A549 (cell line): ENCODE results near the gene MYLK4. TPM values are rescaled to one million over a fixed set of nuclear protein-coding genes. Genes with fewer than 3 reads are reported as not detected.

Source experiments
- ATAC-seq, 2 experiments: fragments of 200-7000 bp in 1 of 2; fragments of >200 bp in 1 of 2; cut with Nextera tagmentation in 1 of 2; cut with Tn5 transposase in 1 of 2; 3 replicates each; pipeline versions ENCODE4 v1.8.0 to v1.9.1; 2018 to 2020; ENCODE audit warnings: mild to moderate bottlenecking in 1 of 2, moderate library complexity in 1 of 2
- CTCF ChIA-PET: fragments of 300-600 bp; sonication (Branson Sonifier 250); formaldehyde crosslinking; extraction: SDS; loops from one replicate; lab custom pipeline; 2021; ENCODE audit warnings: antibody characterized with exemption, inconsistent platforms; lab: Yijun Ruan, JAX
- POLR2A ChIA-PET: fragments of 350-600 bp; formaldehyde crosslinking; extraction: SDS; loops from one replicate; lab custom pipeline; 2021; ENCODE audit warnings: antibody characterized with exemption, inconsistent platforms; lab: Yijun Ruan, JAX
- DNase-seq, 2 experiments: peaks; one replicate each; pipeline versions ENCODE4 v3.0.0 to v3.0.0-alpha.2; 2011 to 2016; ENCODE audit warnings: low read depth in 1 of 2, low spot score in 1 of 2
- FAIRE-seq: peaks from 2 replicates; lab custom pipeline; 2011; peaks lifted over from hg19 to GRCh38; lab: Jason Lieb, UNC
- H3K27ac ChIP-seq, 2 experiments: fragments of >200 bp; sonication (Bioruptor Twin); formaldehyde crosslinking; 3 replicates each; pipeline ENCODE4 v1.5.1; 2016 to 2017
- H3K4me1 ChIP-seq: fragments of >200 bp; sonication (Bioruptor Twin); formaldehyde crosslinking; 3 replicates; pipeline ENCODE4 v1.6.1; 2016
- H3K4me2 ChIP-seq: fragments of >200 bp; sonication (Bioruptor Twin); formaldehyde crosslinking; 3 replicates; pipeline ENCODE4 v1.6.1; 2016
- H3K4me3 ChIP-seq: fragments of >200 bp; sonication (Bioruptor Twin); formaldehyde crosslinking; 3 replicates; pipeline ENCODE4 v1.5.1; 2016
- H3K9me3 ChIP-seq: fragments of >200 bp; sonication (Bioruptor Twin); formaldehyde crosslinking; 3 replicates; pipeline ENCODE4 v1.6.1; 2016
- ATOH8 ChIP-seq: fragments of 250-450 bp; sonication (Bioruptor Pico); IDR thresholded peaks from 2 replicates; pipeline ENCODE4 v1.5.0; 2020; ENCODE audit warnings: low read depth, mild to moderate bottlenecking, moderate library complexity
- CBX2 ChIP-seq: fragments of 200-600 bp; sonication (generic); IDR thresholded peaks from 2 replicates; pipeline ENCODE4 v1.6.1; 2016; ENCODE audit warnings: low read depth, mild to moderate bottlenecking, borderline replicate concordance
- CBX8 ChIP-seq: fragments of 200-600 bp; sonication (generic); IDR thresholded peaks from 2 replicates; pipeline ENCODE4 v1.6.1; 2016
- CHD4 ChIP-seq: fragments of 200-600 bp; sonication (generic); IDR thresholded peaks from 2 replicates; pipeline ENCODE4 v1.6.1; 2016; ENCODE audit warnings: antibody characterized with exemption, mild to moderate bottlenecking, borderline replicate concordance
- E2F6 ChIP-seq: IDR thresholded peaks from 2 replicates; pipeline ENCODE4 v1.6.1; 2012; ENCODE audit warnings: low read depth, borderline replicate concordance
- EHF ChIP-seq: fragments of 250-450 bp; sonication (Bioruptor Pico); IDR thresholded peaks from 2 replicates; pipeline ENCODE4 v1.5.0; 2020; ENCODE audit warnings: mild to moderate bottlenecking
- EP300 ChIP-seq, 2 experiments: fragments of >200 bp; sonication (Bioruptor Twin); formaldehyde crosslinking; IDR thresholded peaks; 2 replicates in 1 of 2; 3 replicates in 1 of 2; pipeline ENCODE4 v1.6.1; 2016 to 2017
- FOSB ChIP-seq: fragments of 250-450 bp; sonication (Bioruptor Pico); IDR thresholded peaks from 2 replicates; pipeline ENCODE4 v1.5.0; 2020; ENCODE audit warnings: mild to moderate bottlenecking, moderate library complexity
- FOSL2 ChIP-seq, 2 experiments: fragments of 450-650 bp in 1 of 2; fragments of >200 bp in 1 of 2; sonication (Bioruptor Twin) in 1 of 2; formaldehyde crosslinking; IDR thresholded peaks; 2 replicates each; pipeline versions ENCODE4 v1.5.0 to v1.6.1; 2016 to 2020; ENCODE audit warnings: mild to moderate bottlenecking in 1 of 2, moderate library complexity in 1 of 2
- FOXS1 ChIP-seq: fragments of 250-450 bp; sonication (Bioruptor Pico); IDR thresholded peaks from 2 replicates; pipeline ENCODE4 v1.5.0; 2020; ENCODE audit warnings: mild to moderate bottlenecking, moderate library complexity
- GATA3 ChIP-seq: IDR thresholded peaks from 2 replicates; pipeline ENCODE4 v1.6.1; 2012; ENCODE audit warnings: borderline replicate concordance
- HOXB13 ChIP-seq: fragments of 250-450 bp; sonication (Bioruptor Pico); IDR thresholded peaks from 2 replicates; pipeline ENCODE4 v1.5.0; 2020; ENCODE audit warnings: low read depth, mild to moderate bottlenecking, moderate library complexity
- KDM1A ChIP-seq: fragments of 200-600 bp; sonication (generic); IDR thresholded peaks from 2 replicates; pipeline ENCODE4 v1.6.1; 2016; ENCODE audit warnings: low read depth, mild to moderate bottlenecking
- NFE2L2 ChIP-seq: fragments of 150-350 bp; conservative IDR thresholded peaks from 2 replicates; pipeline ENCODE4 v1.6.1; 2014; ENCODE audit warnings: low read length
- NPAS2 ChIP-seq: fragments of 250-450 bp; sonication (Bioruptor Pico); IDR thresholded peaks from 2 replicates; pipeline ENCODE4 v1.8.0; 2022; ENCODE audit warnings: mild to moderate bottlenecking, moderate library complexity, borderline replicate concordance
- NR3C1 ChIP-seq: fragments of >200 bp; sonication (Bioruptor Twin); formaldehyde crosslinking; IDR thresholded peaks from 3 replicates; pipeline ENCODE4 v1.6.1; 2017
- PHF8 ChIP-seq: fragments of 200-600 bp; sonication (generic); IDR thresholded peaks from 2 replicates; pipeline ENCODE4 v1.6.1; 2016; ENCODE audit warnings: low read depth, mild to moderate bottlenecking, antibody characterized with exemption, moderate library complexity, borderline replicate concordance
- RFX5 ChIP-seq: fragments of 450-650 bp; IDR thresholded peaks from 2 replicates; pipeline ENCODE4 v1.7.1; 2014; ENCODE audit warnings: antibody characterized with exemption, mild to moderate bottlenecking, moderate library complexity
- SMC3 ChIP-seq: fragments of >200 bp; sonication (Bioruptor Twin); formaldehyde crosslinking; IDR thresholded peaks from 3 replicates; pipeline ENCODE4 v1.6.1; 2018; ENCODE audit warnings: inconsistent platforms
- TP53 ChIP-seq: fragments of 250-450 bp; sonication (Bioruptor Pico); IDR thresholded peaks from 2 replicates; pipeline ENCODE4 v1.5.0; 2021; ENCODE audit warnings: mild to moderate bottlenecking, moderate library complexity
- USF2 ChIP-seq: fragments of 450-650 bp; IDR thresholded peaks from 2 replicates; pipeline ENCODE4 v1.6.1; 2014; ENCODE audit warnings: antibody characterized with exemption
- ZNF302 ChIP-seq: fragments of 250-450 bp; sonication (Bioruptor Pico); IDR thresholded peaks from 2 replicates; pipeline ENCODE4 v1.9.0; 2021; ENCODE audit warnings: inconsistent platforms, mild to moderate bottlenecking, moderate library complexity
- WGBS: methylation state at CpG from one replicate; pipeline ENCODE4 v1.1.6; 2017; ENCODE audit errors: missing lambda C conversion rate; 5-methylcytosine and 5-hydroxymethylcytosine counted together
- polyA plus RNA-seq, 4 experiments: library from polyadenylated mRNA; depleted of rRNA in 3 of 4; stranded (reverse); fragments of >200 nt; fragmentation: RNase III in 1 of 4; extraction: RNeasy Plus Mini Kit Qiagen cat#74134 plus additional on column Dnase treatment in 1 of 4; gene quantifications; 2 replicates in 3 of 4; 3 replicates in 1 of 4; pipeline ENCODE4 v1.2.3, GENCODE V29; 2011 to 2017
- TF ChIP-seq, protein P1 (sequence below): fragments of >200 bp; sonication (Bioruptor Twin); formaldehyde crosslinking; IDR thresholded peaks from 3 replicates; pipeline ENCODE4 v1.5.1; 2016
- TF ChIP-seq, protein P2 (sequence below): fragments of >200 bp; sonication (Bioruptor Twin); formaldehyde crosslinking; IDR thresholded peaks from 2 replicates; pipeline ENCODE4 v1.6.1; 2016
- TF ChIP-seq, protein P3 (sequence below): fragments of 150-350 bp; IDR thresholded peaks from 2 replicates; pipeline ENCODE4 v1.6.1; 2014; ENCODE audit warnings: low read depth, mild to moderate bottlenecking, low read length

The MYLK4 gene
- polyA plus RNA-seq, 2 of the 4 experiments (the other 2 are of a cell fraction): 0.14 to 0.21 TPM

- peak; percentile 87 for TF ChIP-seq FOSL2 (IDR thresholded peaks at IDR 0.05)
- peak; percentile 91 for TF ChIP-seq FOSL2 (CRISPR knock-in tag; IDR thresholded peaks at IDR 0.05)
- no peak for TF ChIP-seq EHF
- TF ChIP-seq SMC3: no peak
- TF ChIP-seq EP300 (IDR thresholded peaks at IDR 0.05): peak; percentile 59 to 68; a peak in 3 of 5 replicates
- TF ChIP-seq FOXS1 (CRISPR knock-in tag): no peak
These were observed 120.4 kb downstream of the MYLK4 start (continued) for GRCh38 chr6:2630359-2630758.

DNA sequence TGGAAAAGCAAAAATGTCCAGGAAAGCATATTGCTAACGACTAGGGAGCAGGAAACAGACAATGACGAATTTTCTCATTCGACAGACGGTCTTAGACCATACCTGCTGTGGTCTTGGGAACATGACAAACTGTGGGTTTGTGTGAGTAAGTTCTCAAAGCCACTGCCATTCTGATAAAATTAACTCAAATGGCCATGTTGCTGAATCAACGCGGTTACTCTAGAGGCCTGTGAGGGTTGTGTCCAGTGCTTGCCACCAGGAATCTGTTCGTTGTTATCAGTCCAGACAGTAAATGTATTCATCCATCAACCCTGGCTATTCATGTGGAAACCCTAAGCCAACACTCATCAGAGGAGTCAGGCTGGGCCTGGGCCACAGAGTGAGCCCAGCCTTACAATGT, 124.3 kb downstream of the MYLK4 start:
- no peak for ATAC-seq
- H3K27ac ChIP-seq: no peak overlapping the region
- WGBS: 98% methylated on average over 7 of the region's 7 CpGs
- no peak overlapping the region for H3K4me3 ChIP-seq
- ChIA-PET POLR2A (no interaction called here), CTCF (no interaction called here)
- H3K9me3 ChIP-seq: no peaks in the 10 kb centered on the region
- no peak for DNase-seq
- no peak for FAIRE-seq
- H3K4me1 ChIP-seq: peaks cover 24% of the 10 kb centered on the region
- TF ChIP-seq TP53: no peak
- TF ChIP-seq CBX2: no peak
- TF ChIP-seq, protein P1, sequence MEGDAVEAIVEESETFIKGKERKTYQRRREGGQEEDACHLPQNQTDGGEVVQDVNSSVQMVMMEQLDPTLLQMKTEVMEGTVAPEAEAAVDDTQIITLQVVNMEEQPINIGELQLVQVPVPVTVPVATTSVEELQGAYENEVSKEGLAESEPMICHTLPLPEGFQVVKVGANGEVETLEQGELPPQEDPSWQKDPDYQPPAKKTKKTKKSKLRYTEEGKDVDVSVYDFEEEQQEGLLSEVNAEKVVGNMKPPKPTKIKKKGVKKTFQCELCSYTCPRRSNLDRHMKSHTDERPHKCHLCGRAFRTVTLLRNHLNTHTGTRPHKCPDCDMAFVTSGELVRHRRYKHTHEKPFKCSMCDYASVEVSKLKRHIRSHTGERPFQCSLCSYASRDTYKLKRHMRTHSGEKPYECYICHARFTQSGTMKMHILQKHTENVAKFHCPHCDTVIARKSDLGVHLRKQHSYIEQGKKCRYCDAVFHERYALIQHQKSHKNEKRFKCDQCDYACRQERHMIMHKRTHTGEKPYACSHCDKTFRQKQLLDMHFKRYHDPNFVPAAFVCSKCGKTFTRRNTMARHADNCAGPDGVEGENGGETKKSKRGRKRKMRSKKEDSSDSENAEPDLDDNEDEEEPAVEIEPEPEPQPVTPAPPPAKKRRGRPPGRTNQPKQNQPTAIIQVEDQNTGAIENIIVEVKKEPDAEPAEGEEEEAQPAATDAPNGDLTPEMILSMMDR: no peak
- no peak for TF ChIP-seq CHD4
- TF ChIP-seq GATA3: no peak
- TF ChIP-seq ZNF302 (CRISPR knock-in tag): no peak
- no peak for TF ChIP-seq NR3C1
- TF ChIP-seq KDM1A: no peak
- no peak for TF ChIP-seq NPAS2 (CRISPR knock-in tag)
- no peak for TF ChIP-seq PHF8
- TF ChIP-seq, protein P2, sequence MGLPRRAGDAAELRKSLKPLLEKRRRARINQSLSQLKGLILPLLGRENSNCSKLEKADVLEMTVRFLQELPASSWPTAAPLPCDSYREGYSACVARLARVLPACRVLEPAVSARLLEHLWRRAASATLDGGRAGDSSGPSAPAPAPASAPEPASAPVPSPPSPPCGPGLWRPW: no peak
- TF ChIP-seq FOSB (CRISPR knock-in tag): no peak
- no peak for TF ChIP-seq USF2
- no peak for TF ChIP-seq NFE2L2
- no peak for TF ChIP-seq EHF
- TF ChIP-seq CBX8: no peak
- no peak for TF ChIP-seq FOSL2 (IDR thresholded peaks at IDR 0.05)
- TF ChIP-seq FOSL2 (CRISPR knock-in tag; IDR thresholded peaks at IDR 0.05): no peak
- no peak overlapping the region for H3K4me2 ChIP-seq

- ChIA-PET CTCF (interaction anchor here (1.9 kb wide), 1 partner anchor 9 kb away, joined by 8 read pairs; no protein-coding TSS in a partner anchor), POLR2A (no interaction called here)
- 67% methylated on average over 1 of the region's 1 CpG for WGBS
- ATAC-seq: no peak
- TF ChIP-seq EHF (no peak), E2F6 (no peak), RFX5 (no peak), HOXB13 (CRISPR knock-in tag) (no peak), ATOH8 (CRISPR knock-in tag) (no peak), SMC3 (no peak)
- TF ChIP-seq, protein P3, sequence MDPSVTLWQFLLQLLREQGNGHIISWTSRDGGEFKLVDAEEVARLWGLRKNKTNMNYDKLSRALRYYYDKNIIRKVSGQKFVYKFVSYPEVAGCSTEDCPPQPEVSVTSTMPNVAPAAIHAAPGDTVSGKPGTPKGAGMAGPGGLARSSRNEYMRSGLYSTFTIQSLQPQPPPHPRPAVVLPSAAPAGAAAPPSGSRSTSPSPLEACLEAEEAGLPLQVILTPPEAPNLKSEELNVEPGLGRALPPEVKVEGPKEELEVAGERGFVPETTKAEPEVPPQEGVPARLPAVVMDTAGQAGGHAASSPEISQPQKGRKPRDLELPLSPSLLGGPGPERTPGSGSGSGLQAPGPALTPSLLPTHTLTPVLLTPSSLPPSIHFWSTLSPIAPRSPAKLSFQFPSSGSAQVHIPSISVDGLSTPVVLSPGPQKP: no peak
- Histone ChIP-seq H3K4me2 (no peak overlapping the region), H3K9me3 (no peaks in the 10 kb centered on the region), H3K4me1 (peaks cover 16% of the 10 kb centered on the region), H3K27ac (no peak overlapping the region), H3K4me3 (no peak overlapping the region)
- no peak for DNase-seq
- FAIRE-seq: no peak
These were observed 125.1 kb downstream of the MYLK4 start for GRCh38 chr6:2625581-2625980.
